ENCODE results near the gene RAPGEF1. TPM values are rescaled to one million over a fixed set of nuclear protein-coding genes. Genes with fewer than 3 reads are reported as not detected.

RAPGEF1 gene
- total and polyA plus RNA-seq, 2 of the 13 experiments (the other 11 are each of a cell fraction or from before 2014, with no cell fraction given): 21.2 to 38.9 TPM

DNA sequence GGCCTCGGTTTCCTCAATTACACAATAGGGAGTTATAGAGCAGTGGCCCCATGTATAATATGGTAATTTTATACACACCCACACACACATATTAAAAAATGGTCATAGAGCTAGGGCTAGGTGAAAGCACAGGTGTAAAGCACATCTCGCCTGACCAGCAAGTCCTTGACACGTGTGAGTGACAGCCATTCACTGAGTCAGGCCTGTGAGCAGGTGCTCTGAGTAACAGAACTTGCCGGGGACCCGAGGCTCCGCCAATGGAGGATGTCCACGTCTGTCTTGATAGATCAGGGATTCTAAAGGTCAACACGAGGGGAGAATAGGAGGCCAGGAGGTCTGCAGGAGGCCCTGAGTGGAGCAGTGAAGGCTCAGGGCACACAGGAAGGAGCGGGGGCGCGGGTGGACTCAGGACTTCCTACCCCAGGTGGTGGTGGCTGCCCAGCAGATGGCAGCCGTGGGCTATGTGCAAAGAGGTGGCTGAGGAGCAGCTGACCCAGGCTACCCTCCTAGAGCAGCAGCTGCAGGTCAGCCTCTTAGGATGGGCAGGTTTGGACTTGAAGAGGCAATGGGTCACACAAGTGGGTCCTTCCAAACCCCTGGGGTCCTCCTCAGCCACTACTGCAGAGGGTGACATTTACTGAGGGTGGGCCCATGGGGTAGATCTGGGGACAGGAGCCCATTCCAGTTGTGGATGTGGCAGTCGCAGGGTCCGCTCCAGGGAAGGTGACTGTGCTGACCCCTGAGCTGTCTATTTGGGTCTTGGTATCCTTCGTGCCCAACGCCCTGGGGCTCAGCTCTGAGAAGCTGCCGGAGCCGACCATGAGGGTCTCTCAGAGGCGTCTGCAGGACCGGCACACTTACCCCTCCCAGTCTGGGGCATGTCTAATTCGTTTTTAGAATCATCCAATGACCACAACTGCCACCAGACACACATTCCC lies 148.7 kb downstream of the RAPGEF1 start (continued):
- TF ChIP-seq, protein P1, sequence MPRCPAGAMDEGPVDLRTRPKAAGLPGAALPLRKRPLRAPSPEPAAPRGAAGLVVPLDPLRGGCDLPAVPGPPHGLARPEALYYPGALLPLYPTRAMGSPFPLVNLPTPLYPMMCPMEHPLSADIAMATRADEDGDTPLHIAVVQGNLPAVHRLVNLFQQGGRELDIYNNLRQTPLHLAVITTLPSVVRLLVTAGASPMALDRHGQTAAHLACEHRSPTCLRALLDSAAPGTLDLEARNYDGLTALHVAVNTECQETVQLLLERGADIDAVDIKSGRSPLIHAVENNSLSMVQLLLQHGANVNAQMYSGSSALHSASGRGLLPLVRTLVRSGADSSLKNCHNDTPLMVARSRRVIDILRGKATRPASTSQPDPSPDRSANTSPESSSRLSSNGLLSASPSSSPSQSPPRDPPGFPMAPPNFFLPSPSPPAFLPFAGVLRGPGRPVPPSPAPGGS (CRISPR knock-in tag; IDR thresholded peaks at IDR 0.05): 0 out of 2 replicates have a peak, but pooled peaks have one; percentile 30
- peak; percentile 96 for TF ChIP-seq RAD21 (CRISPR knock-in tag; IDR thresholded peaks at IDR 0.05)
- no peak for TF ChIP-seq SUZ12 (IDR thresholded peaks at IDR 0.05; ENCODE audit: low read depth, low read length)
- peak; percentile 66; the same call in 1 of the 2 replicates for TF ChIP-seq REPIN1 (CRISPR knock-in tag; IDR thresholded peaks at IDR 0.05; ENCODE audit: borderline replicate concordance, low read depth)
- TF ChIP-seq, protein P2, sequence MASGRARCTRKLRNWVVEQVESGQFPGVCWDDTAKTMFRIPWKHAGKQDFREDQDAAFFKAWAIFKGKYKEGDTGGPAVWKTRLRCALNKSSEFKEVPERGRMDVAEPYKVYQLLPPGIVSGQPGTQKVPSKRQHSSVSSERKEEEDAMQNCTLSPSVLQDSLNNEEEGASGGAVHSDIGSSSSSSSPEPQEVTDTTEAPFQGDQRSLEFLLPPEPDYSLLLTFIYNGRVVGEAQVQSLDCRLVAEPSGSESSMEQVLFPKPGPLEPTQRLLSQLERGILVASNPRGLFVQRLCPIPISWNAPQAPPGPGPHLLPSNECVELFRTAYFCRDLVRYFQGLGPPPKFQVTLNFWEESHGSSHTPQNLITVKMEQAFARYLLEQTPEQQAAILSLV (CRISPR knock-in tag; IDR thresholded peaks at IDR 0.05; ENCODE audit: borderline replicate concordance): peak; percentile 73; the same call in 1 of the 2 replicates
- TF ChIP-seq AGO1 (IDR thresholded peaks at IDR 0.05; ENCODE audit: low read depth, low read length, poor library complexity, severe bottlenecking): no peak
- TF ChIP-seq SOX5 (CRISPR knock-in tag; IDR thresholded peaks at IDR 0.05; ENCODE audit: borderline replicate concordance): 0 out of 2 replicates have a peak, but pooled peaks have one; percentile 44
- TF ChIP-seq TEAD3 (CRISPR knock-in tag; optimal IDR thresholded peaks at IDR 0.05; ENCODE audit: borderline replicate concordance): peak; percentile 66
- TF ChIP-seq, protein P3, sequence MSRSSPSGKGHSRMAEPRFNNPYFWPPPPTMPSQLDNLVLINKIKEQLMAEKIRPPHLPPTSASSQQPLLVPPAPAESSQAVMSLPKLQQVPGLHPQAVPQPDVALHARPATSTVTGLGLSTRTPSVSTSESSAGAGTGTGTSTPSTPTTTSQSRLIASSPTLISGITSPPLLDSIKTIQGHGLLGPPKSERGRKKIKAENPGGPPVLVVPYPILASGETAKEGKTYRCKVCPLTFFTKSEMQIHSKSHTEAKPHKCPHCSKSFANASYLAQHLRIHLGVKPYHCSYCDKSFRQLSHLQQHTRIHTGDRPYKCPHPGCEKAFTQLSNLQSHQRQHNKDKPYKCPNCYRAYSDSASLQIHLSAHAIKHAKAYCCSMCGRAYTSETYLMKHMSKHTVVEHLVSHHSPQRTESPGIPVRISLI (CRISPR knock-in tag; IDR thresholded peaks at IDR 0.05; ENCODE audit: borderline replicate concordance): peak; percentile 36; the same call in 1 of the 2 replicates
- TF ChIP-seq KMT2A (CRISPR knock-in tag; IDR thresholded peaks at IDR 0.05): 0 out of 2 replicates have a peak, but pooled peaks have one; percentile 34
- TF ChIP-seq, protein P4, sequence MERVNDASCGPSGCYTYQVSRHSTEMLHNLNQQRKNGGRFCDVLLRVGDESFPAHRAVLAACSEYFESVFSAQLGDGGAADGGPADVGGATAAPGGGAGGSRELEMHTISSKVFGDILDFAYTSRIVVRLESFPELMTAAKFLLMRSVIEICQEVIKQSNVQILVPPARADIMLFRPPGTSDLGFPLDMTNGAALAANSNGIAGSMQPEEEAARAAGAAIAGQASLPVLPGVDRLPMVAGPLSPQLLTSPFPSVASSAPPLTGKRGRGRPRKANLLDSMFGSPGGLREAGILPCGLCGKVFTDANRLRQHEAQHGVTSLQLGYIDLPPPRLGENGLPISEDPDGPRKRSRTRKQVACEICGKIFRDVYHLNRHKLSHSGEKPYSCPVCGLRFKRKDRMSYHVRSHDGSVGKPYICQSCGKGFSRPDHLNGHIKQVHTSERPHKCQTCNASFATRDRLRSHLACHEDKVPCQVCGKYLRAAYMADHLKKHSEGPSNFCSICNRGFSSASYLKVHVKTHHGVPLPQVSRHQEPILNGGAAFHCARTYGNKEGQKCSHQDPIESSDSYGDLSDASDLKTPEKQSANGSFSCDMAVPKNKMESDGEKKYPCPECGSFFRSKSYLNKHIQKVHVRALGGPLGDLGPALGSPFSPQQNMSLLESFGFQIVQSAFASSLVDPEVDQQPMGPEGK (CRISPR knock-in tag; IDR thresholded peaks at IDR 0.05): peak; percentile 74
- TF ChIP-seq ZNF3 (CRISPR knock-in tag; IDR thresholded peaks at IDR 0.05): no peak
- TF ChIP-seq SPEN (CRISPR knock-in tag; IDR thresholded peaks at IDR 0.05; ENCODE audit: low read depth): peak; percentile 70
- no peak for TF ChIP-seq RNF2 (conservative IDR thresholded peaks at IDR 0.05; ENCODE audit: low read depth)
- peak; percentile 54; the same call in 1 of the 2 replicates for TF ChIP-seq MAZ (IDR thresholded peaks at IDR 0.05; ENCODE audit: borderline replicate concordance, low read depth, low read length)
- TF ChIP-seq MAZ (CRISPR knock-in tag; IDR thresholded peaks at IDR 0.05; ENCODE audit: low read depth): peak; percentile 79
- TF ChIP-seq ZKSCAN8 (CRISPR knock-in tag; IDR thresholded peaks at IDR 0.05; ENCODE audit: borderline replicate concordance): 0 out of 2 replicates have a peak, but pooled peaks have one; percentile 16
- peak; percentile 39; the same call in 1 of the 2 replicates for TF ChIP-seq ISL2 (CRISPR knock-in tag; IDR thresholded peaks at IDR 0.05)
- TF ChIP-seq ZNF788 (CRISPR knock-in tag; IDR thresholded peaks at IDR 0.05; ENCODE audit: borderline replicate concordance): peak; percentile 18; the same call in 1 of the 2 replicates
- TF ChIP-seq XRCC5 (optimal IDR thresholded peaks at IDR 0.05; ENCODE audit: low read length): peak; percentile 55
- TF ChIP-seq TBX2 (CRISPR knock-in tag; IDR thresholded peaks at IDR 0.05; ENCODE audit: borderline replicate concordance): peak; percentile 14; the same call in 1 of the 2 replicates
